ENCODE results near the gene DTX2. TPM values are rescaled to one million over a fixed set of nuclear protein-coding genes. Genes with fewer than 3 reads are reported as not detected.
A peak's percentile ranks its signal among the peaks of the same experiment; 100 is the strongest.
"Not testable (repeated sequence)": the region's sequence is repeated elsewhere in the genome, so short reads cannot be mapped to it uniquely, and the experiment has no call there.

The DTX2 gene
- total RNA-seq, 2 experiments from 2014 or later = 9.6 to 27.8 TPM

GRCh38 chr7:76543197-76543596 is 81.7 kb downstream of the DTX2 start, which contains the start of gene SPDYE16:
SPDYE16 (minus strand) TSS chr7:76543297; CDS start chr7:76541459, 1,838 bp downstream.
- CTCF ChIA-PET (ENCODE audit: unreplicated experiment); H3K9me3 ChIP-seq (ENCODE audit: low read length); H3K4me3 ChIP-seq (ENCODE audit: low read depth, low read length, poor library complexity, severe bottlenecking); DNase-seq (ENCODE audit: low spot score); H3K4me2 ChIP-seq (ENCODE audit: low read length); intact Hi-C loops (cut with micrococcal nuclease; ENCODE audit: unreplicated experiment); H3K79me2 ChIP-seq (ENCODE audit: insufficient read depth, low read depth, low read length); H2AFZ ChIP-seq (ENCODE audit: low read length); H3K9me2 ChIP-seq (ENCODE audit: insufficient read depth, low read length); H4K20me1 ChIP-seq (ENCODE audit: insufficient read depth, low read length); H3K27ac ChIP-seq (ENCODE audit: low read depth, low read length, poor library complexity, severe bottlenecking); POLR2A ChIA-PET; H3K36me3 ChIP-seq (ENCODE audit: insufficient read depth, low read length); H3K4me1 ChIP-seq (ENCODE audit: insufficient read depth, low read length, poor library complexity, severe bottlenecking); BruUV-seq (replicated peaks): not testable (repeated sequence)

- H3K9me2 ChIP-seq (ENCODE audit: insufficient read depth, low read length); BruUV-seq (replicated peaks); H3K9me3 ChIP-seq (ENCODE audit: low read length); intact Hi-C loops (cut with micrococcal nuclease; ENCODE audit: unreplicated experiment); H3K36me3 ChIP-seq (ENCODE audit: insufficient read depth, low read length); H3K4me1 ChIP-seq (ENCODE audit: insufficient read depth, low read length, poor library complexity, severe bottlenecking); H4K20me1 ChIP-seq (ENCODE audit: insufficient read depth, low read length); CTCF ChIA-PET (ENCODE audit: unreplicated experiment); POLR2A ChIA-PET: not testable (repeated sequence)
- H3K4me3 ChIP-seq (ENCODE audit: low read depth, low read length, poor library complexity, severe bottlenecking) = peak overlapping the region; percentile 90
- peak overlapping the region; percentile 76; the same call in 1 of the 2 replicates for H2AFZ ChIP-seq (ENCODE audit: low read length)
- DNase-seq (ENCODE audit: low spot score) = peak; percentile 96
- peaks cover 22% of the 10 kb centered on the region for H3K79me2 ChIP-seq (ENCODE audit: insufficient read depth, low read depth, low read length)
- peak overlapping the region; percentile 90 for H3K4me2 ChIP-seq (ENCODE audit: low read length)
- peak overlapping the region; percentile 42 for H3K27ac ChIP-seq (ENCODE audit: low read depth, low read length, poor library complexity, severe bottlenecking)
Measured at GRCh38 chr7:76549025-76549854, 87.7 kb downstream of the DTX2 start.

DNA sequence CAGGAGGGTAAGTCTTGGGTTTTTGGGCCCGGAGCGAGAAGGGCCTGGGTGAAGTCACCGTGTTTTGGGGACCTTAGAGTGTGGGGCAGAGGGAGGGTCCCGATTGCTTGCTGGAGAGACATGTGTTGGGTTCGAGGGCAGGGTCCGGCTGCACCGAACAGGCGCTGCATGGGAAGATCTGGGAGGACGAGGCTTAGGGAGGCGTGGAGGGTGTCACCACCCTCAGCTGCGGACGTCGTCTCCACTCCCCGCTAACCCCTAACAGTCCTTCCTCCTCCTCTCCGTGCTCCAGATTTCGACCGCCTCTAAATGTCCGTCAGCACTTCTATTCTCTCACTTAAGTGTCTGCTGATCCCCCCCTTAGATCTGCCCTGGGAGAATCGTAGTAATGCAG is 88.3 kb downstream of the DTX2 start:
- CTCF ChIA-PET (ENCODE audit: unreplicated experiment); POLR2A ChIA-PET; H3K9me3 ChIP-seq (ENCODE audit: low read length); H3K9me2 ChIP-seq (ENCODE audit: insufficient read depth, low read length); H3K4me1 ChIP-seq (ENCODE audit: insufficient read depth, low read length, poor library complexity, severe bottlenecking); H4K20me1 ChIP-seq (ENCODE audit: insufficient read depth, low read length); H3K27ac ChIP-seq (ENCODE audit: low read depth, low read length, poor library complexity, severe bottlenecking); intact Hi-C loops (cut with micrococcal nuclease; ENCODE audit: unreplicated experiment); H2AFZ ChIP-seq (ENCODE audit: low read length); BruUV-seq (replicated peaks); H3K36me3 ChIP-seq (ENCODE audit: insufficient read depth, low read length): not testable (repeated sequence)
- H3K4me2 ChIP-seq (ENCODE audit: low read length) = peak overlapping the region; percentile 90
- peak; percentile 2 for DNase-seq (ENCODE audit: low spot score)
- H3K79me2 ChIP-seq (ENCODE audit: insufficient read depth, low read depth, low read length) = peaks cover 22% of the 10 kb centered on the region
- peak overlapping the region; percentile 90 for H3K4me3 ChIP-seq (ENCODE audit: low read depth, low read length, poor library complexity, severe bottlenecking)

DNA sequence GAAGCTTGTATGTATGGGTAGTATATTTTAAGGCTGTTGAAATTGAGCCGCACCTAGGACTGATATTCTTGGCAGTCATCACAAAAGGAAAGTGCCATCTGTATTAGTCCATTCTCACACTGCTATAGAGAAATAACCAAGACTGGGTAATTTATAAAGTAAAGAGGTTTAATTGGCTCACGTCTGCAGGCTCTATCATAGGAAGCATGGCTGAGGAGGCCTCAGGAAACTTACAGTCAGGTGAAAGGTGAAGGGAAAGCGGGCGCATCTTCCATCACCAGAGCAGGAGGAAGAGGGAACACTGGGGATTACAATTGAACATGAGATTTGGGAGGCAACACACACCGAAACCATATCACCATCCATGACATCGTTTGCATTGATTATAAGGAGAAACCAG is 90.5 kb downstream of the DTX2 start:
- CTCF ChIA-PET (ENCODE audit: unreplicated experiment); H3K36me3 ChIP-seq (ENCODE audit: insufficient read depth, low read length); intact Hi-C loops (cut with micrococcal nuclease; ENCODE audit: unreplicated experiment); H3K4me2 ChIP-seq (ENCODE audit: low read length); DNase-seq (ENCODE audit: low spot score); H3K4me3 ChIP-seq (ENCODE audit: low read depth, low read length, poor library complexity, severe bottlenecking); H4K20me1 ChIP-seq (ENCODE audit: insufficient read depth, low read length); H3K9me2 ChIP-seq (ENCODE audit: insufficient read depth, low read length); H3K27ac ChIP-seq (ENCODE audit: low read depth, low read length, poor library complexity, severe bottlenecking); BruUV-seq (replicated peaks); H3K9me3 ChIP-seq (ENCODE audit: low read length); H3K4me1 ChIP-seq (ENCODE audit: insufficient read depth, low read length, poor library complexity, severe bottlenecking); POLR2A ChIA-PET; H2AFZ ChIP-seq (ENCODE audit: low read length): not testable (repeated sequence)
- H3K79me2 ChIP-seq (ENCODE audit: insufficient read depth, low read depth, low read length) = peaks cover 30% of the 10 kb centered on the region

Small RNAs within 50 kb of the gene (small RNA-seq; reads per million reads assigned to genes)
- not detected for gene RF00019

Other genes starting within 250 kb of the DTX2 start
- gene HSPB1, start 159.0 kb upstream of the DTX2 start, total RNA-seq (2014; rRNA removed; shearing (Covaris generic)) = 133 and 204 TPM in 2 replicates
- 349 and 470 TPM in 2 replicates for gene HSPB1, start 159.0 kb upstream of the DTX2 start, total RNA-seq (2022)
- gene YWHAG, start 102.7 kb upstream of the DTX2 start, total RNA-seq (2014; rRNA removed; shearing (Covaris generic)) = 42.6 and 45.5 TPM in 2 replicates
- 109 and 126 TPM in 2 replicates for gene YWHAG, start 102.7 kb upstream of the DTX2 start, total RNA-seq (2022)
- 1.3 TPM in 1 of 2 replicates, not detected in the other for gene SSC4D, start 52.0 kb upstream of the DTX2 start, total RNA-seq (2014; rRNA removed; shearing (Covaris generic))
- gene SSC4D, start 52.0 kb upstream of the DTX2 start, total RNA-seq (2022) = 0.44 TPM in 1 of 2 replicates, not detected in the other
- gene ZP3, start 36.8 kb upstream of the DTX2 start, total RNA-seq (2014; rRNA removed; shearing (Covaris generic)) = 0.98 and 2.0 TPM in 2 replicates
- 0.48 and 0.57 TPM in 2 replicates for gene ZP3, start 36.8 kb upstream of the DTX2 start, total RNA-seq (2022)
- gene UPK3B, start 48.8 kb downstream of the DTX2 start, total RNA-seq (2014; rRNA removed; shearing (Covaris generic)) = 1.2 and 3.4 TPM in 2 replicates
- 1.4 and 2.5 TPM in 2 replicates for gene UPK3B, start 48.8 kb downstream of the DTX2 start, total RNA-seq (2022)
- 0.67 and 0.88 TPM in 2 replicates for gene SPDYE16, start 81.6 kb downstream of the DTX2 start, total RNA-seq (2014; rRNA removed; shearing (Covaris generic))
- 0.20 and 0.21 TPM in 2 replicates for gene SPDYE16, start 81.6 kb downstream of the DTX2 start, total RNA-seq (2022)
- 5.0 and 5.4 TPM in 2 replicates for gene POMZP3, start 165.6 kb downstream of the DTX2 start, total RNA-seq (2014; rRNA removed; shearing (Covaris generic))
- gene POMZP3, start 165.6 kb downstream of the DTX2 start, total RNA-seq (2022) = 8.5 and 12.2 TPM in 2 replicates

All from OCI-LY7 (cell line).